DOHH2 (cell line): ENCODE results near the gene SHQ1.

Experiments
- CTCF ChIP-seq: fragments of 200-600 bp; sonication (generic); IDR thresholded peaks from one replicate; pipeline ENCODE4 v1.5.1; 2014; ENCODE audit warnings: antibody characterized with exemption, mild to moderate bottlenecking, low read depth, low read length; ENCODE audit not compliant: poor library complexity, severe bottlenecking
- EZH2phosphoT487 ChIP-seq: fragments of 200-600 bp; sonication (generic); IDR thresholded peaks from 2 replicates; pipeline ENCODE4 v1.6.1; 2017; ENCODE audit warnings: borderline replicate concordance, mild to moderate bottlenecking, antibody characterized with exemption, low read length, moderate library complexity, mixed read lengths

DNA sequence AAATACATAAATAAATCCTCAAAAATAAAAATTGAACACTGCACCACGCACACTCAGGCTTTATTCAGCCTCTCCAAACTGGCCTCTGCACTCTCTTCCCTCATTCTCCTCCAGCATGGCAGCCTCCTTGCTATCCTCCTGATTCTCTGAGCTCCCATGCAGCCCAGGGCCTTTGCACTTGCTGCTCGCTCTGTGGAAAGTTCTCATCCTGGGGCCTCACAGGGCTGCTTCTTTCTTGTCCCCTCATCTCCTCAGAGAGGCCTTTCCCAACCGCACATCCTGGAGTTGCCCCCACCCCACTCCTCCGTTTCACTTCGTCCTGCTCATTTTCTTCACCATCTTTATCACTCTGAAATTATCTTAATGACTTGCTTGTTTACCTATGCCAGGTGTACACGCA, 123.0 kb downstream of the SHQ1 start:
- TF ChIP-seq CTCF (no peak), EZH2phosphoT487 (no peak)
